GM06990 (cell line): ENCODE data around the gene CLTA.

Experiments
- DNase-seq: peaks from one replicate; pipeline ENCODE4 v3.0.0-alpha.2; 2011; ENCODE audit not compliant: insufficient read length; ENCODE audit errors: extremely low read depth
- H3K27me3 ChIP-seq: replicated peaks from 2 replicates; pipeline ENCODE4 v1.6.0; 2011; ENCODE audit warnings: low read length; ENCODE audit not compliant: control insufficient read depth, insufficient read depth
- H3K36me3 ChIP-seq: 2 replicates; pipeline ENCODE4 v1.5.1; 2011; ENCODE audit warnings: low read length; ENCODE audit not compliant: control insufficient read depth, insufficient read depth
- H3K4me3 ChIP-seq: replicated peaks from 2 replicates; pipeline ENCODE4 v1.5.1; 2011; ENCODE audit warnings: low read depth, mild to moderate bottlenecking, control low read depth, low read length
- TF ChIP-seq, protein P1 (sequence below): IDR thresholded peaks from 2 replicates; pipeline ENCODE4 v1.5.1; 2011; ENCODE audit warnings: low read length, control low read depth, mild to moderate bottlenecking, inconsistent platforms; ENCODE audit not compliant: insufficient read depth, poor library complexity, severe bottlenecking

Gene CLTA

DNA sequence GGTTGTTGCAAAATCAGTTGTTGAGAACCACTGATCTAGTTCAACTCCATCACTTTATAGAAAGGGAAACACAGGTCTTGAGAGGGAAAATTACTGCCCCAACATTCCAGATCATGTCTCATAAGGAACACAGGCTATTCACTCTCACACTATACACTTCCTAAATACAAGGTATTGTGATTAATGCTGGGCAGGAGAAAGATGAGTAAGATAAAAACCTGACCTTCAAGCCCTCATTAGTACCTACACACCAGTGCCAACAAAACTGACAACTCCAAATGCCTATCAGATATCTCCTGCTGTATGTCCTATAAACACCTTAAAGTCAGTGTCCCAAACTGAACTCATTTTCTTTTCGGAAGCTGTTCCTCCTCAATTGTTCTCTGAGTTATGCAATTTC, 59.4 kb downstream of the CLTA start:
- Histone ChIP-seq H3K36me3 (peaks cover 5% of the 10 kb centered on the region), H3K27me3 (no peaks in the 10 kb centered on the region), H3K4me3 (no peak overlapping the region)
- TF ChIP-seq, protein P1, sequence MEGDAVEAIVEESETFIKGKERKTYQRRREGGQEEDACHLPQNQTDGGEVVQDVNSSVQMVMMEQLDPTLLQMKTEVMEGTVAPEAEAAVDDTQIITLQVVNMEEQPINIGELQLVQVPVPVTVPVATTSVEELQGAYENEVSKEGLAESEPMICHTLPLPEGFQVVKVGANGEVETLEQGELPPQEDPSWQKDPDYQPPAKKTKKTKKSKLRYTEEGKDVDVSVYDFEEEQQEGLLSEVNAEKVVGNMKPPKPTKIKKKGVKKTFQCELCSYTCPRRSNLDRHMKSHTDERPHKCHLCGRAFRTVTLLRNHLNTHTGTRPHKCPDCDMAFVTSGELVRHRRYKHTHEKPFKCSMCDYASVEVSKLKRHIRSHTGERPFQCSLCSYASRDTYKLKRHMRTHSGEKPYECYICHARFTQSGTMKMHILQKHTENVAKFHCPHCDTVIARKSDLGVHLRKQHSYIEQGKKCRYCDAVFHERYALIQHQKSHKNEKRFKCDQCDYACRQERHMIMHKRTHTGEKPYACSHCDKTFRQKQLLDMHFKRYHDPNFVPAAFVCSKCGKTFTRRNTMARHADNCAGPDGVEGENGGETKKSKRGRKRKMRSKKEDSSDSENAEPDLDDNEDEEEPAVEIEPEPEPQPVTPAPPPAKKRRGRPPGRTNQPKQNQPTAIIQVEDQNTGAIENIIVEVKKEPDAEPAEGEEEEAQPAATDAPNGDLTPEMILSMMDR, result no peak
- DNase-seq, result no peak

DNA sequence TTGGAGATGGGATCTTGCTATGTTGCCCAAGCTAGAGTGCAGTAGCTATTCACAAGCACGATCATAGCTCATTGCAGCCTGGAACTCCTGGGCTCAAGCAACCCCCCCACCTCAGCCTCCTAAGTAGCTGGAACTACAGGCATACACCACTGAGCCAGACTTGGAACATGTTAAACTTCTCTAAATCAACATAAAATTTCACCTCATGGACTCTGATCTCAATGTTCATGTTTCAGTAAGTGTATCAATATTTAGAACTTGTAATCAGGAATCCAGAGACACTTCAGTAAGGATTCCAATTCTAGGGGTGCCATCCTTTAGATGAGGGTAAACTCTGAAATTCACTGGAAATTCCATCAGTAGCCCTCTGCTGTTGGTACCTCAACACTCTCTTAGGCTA, 60.7 kb downstream of the CLTA start:
- no peak for DNase-seq

DNA sequence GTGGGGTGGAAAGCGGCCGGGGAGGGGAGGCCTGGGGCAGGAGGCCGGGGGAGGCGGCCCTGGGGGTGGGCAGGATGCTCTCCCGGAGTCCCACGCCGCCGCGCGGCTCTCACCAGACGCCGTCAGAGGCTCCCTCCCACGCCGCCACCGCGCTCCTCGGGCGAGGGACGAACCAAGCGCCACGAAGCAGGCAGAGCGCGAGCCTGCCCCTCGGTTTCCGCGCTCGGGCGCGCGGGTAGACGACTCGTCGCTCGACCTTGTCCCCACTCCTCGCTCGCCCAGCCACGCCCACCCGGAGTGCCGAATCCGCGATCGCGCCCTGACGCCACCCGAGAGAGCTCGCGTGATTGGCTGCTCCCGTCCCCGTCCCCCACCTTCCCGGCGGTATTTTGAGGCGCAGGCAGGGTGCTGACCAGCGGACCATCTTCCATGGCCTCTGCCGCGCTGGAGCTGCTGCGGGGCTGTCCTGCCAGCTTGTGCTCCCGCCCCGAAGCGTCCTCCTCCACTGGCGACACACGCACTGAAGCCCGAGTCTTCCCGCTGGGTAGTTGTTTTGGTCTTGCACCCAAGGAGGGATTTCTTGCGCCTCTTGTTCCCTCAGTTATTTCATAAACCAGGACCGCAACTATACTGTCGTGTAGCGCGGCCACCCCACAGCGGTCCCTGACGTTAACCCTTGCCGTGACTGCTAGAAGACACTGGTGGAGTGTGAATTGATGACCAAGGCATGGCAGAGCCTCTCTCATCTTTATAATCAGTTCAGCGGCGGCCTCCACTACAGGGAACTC, 67.7 kb downstream of the CLTA start, which contains the start of gene GNE:
TSS of gene GNE (minus strand) at position 241 of the 788 bp plus-strand sequence. CDS start 9,093 bp downstream, outside the sequence.
- DNase-seq, result peak; percentile 99
- H3K4me3 ChIP-seq, result peak within 1 kb of the TSS; percentile 87
- TF ChIP-seq, protein P1, result no peak
- no peaks in the 10 kb centered on the region for H3K36me3 ChIP-seq
- no peaks in the 10 kb centered on the region for H3K27me3 ChIP-seq

More for the DNA sequence above, 60.7 kb downstream of the CLTA start:
- H3K4me3 ChIP-seq, result no peak overlapping the region
- TF ChIP-seq, protein P1, result no peak
- no peaks in the 10 kb centered on the region for H3K36me3 ChIP-seq
- H3K27me3 ChIP-seq, result no peaks in the 10 kb centered on the region

DNA sequence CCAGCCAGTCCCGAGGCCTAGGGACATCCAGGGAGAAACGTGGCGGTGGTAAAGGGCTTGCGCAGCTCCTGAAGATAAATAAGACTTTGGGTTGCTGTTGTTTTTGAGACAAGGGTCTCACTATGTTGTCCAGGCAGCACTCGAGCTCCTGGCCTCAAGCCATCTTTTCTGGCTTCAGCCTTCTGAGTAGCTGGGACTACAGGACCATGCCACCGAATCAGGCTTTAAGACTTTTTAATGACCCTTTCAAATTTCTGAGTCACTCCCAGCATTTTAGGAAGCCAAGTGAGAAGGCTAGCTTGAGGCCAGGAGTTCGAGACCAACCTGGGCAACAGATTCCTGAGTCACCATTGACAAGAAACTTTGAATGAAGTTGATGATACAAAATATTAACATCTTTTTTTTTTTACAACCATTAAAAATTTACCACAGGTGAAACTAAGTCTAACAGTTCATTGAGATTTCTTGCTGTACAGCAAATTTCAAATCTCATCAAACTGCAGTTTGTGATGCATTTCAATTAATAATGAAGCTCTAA, 68.3 kb downstream of the CLTA start:
- Histone ChIP-seq H3K36me3 (no peaks in the 10 kb centered on the region), H3K27me3 (no peaks in the 10 kb centered on the region), H3K4me3 (peak overlapping the region; percentile 87)
- DNase-seq, result no peak
- TF ChIP-seq, protein P1, result no peak
